Erythroblast (primary cell): ENCODE results near the gene PCDHGC5.

Experiments
- GATA1 ChIP-seq: IDR thresholded peaks from 2 replicates; pipeline ENCODE4 v1.6.1; 2011; ENCODE audit warnings: low read depth, mild to moderate bottlenecking, control low read depth, low read length, moderate library complexity
- POLR2A ChIP-seq: IDR thresholded peaks from 2 replicates; pipeline ENCODE4 v1.6.1; 2011; ENCODE audit warnings: mild to moderate bottlenecking, low read length

DNA sequence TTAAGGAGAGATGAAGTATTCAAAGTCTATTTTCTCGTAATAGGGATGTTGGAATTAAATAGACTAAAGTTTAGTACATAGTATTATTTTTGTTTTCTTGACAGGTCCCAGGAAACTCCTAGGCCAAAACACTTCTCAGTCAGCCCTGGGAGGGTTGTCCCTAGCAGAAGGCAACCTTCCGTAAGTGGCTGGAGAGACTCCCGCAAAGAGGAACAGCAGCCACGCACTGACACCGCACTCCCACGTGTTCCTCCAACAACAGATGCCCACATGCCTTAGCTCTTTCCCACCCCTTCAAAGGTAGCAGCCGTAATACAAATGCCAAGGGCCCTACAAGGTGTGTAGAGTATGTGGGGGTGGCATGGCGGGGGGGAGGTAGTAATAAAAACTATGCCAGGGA lies 28.4 kb downstream of the PCDHGC5 start:
- TF ChIP-seq POLR2A = no peak
- TF ChIP-seq GATA1 = no peak
